22Rv1 (cell line): ENCODE data around the gene MIPEP.

Source experiments
- CTCF ChIP-seq: fragments of 450-650 bp; IDR thresholded peaks from 2 replicates; pipeline ENCODE4 v1.5.1; 2017; ENCODE audit warnings: mild to moderate bottlenecking
- ZFX ChIP-seq: fragments of 450-650 bp; IDR thresholded peaks from 2 replicates; pipeline ENCODE4 v1.6.1; 2017; ENCODE audit warnings: antibody characterized with exemption, borderline replicate concordance

- TF ChIP-seq CTCF, result no peak
- TF ChIP-seq ZFX, result no peak
These were observed 29.7 kb downstream of the MIPEP start for GRCh38 chr13:23859455-23859854.
